HG03064 (cell line): Measurements from ENCODE around the gene MLLT10.
"Not testable (repeated sequence)": the region's sequence is repeated elsewhere in the genome, so short reads cannot be mapped to it uniquely, and the experiment has no call there.

Experiments
- ATAC-seq: cut with Tn5 transposase; IDR thresholded peaks from one replicate; pipeline ENCODE4 v1.9.1; 2021; ENCODE audit warnings: low read depth; ENCODE audit not compliant: unreplicated experiment

The MLLT10 gene

GRCh38 chr10:21687266-21688008 is 153.4 kb downstream of the MLLT10 start:
- no peak for ATAC-seq

- no peak for ATAC-seq
These were observed 153.9 kb downstream of the MLLT10 start for GRCh38 chr10:21688009-21688332.

GRCh38 chr10:21688870-21689269 is 154.8 kb downstream of the MLLT10 start:
- ATAC-seq = no peak

GRCh38 chr10:21689881-21690280 is 155.8 kb downstream of the MLLT10 start:
- no peak for ATAC-seq

GRCh38 chr10:21692916-21693315 is 158.9 kb downstream of the MLLT10 start:
- no peak for ATAC-seq

- ATAC-seq = no peak
These were observed 159.4 kb downstream of the MLLT10 start for GRCh38 chr10:21693418-21693817.

GRCh38 chr10:21694631-21695030 is 160.6 kb downstream of the MLLT10 start:
- no peak for ATAC-seq

- ATAC-seq = no peak
These were observed 162.3 kb downstream of the MLLT10 start for GRCh38 chr10:21696302-21696701.

- ATAC-seq = no peak
These were observed 165.5 kb downstream of the MLLT10 start for GRCh38 chr10:21699575-21699974.

GRCh38 chr10:21700474-21700873 is 166.4 kb downstream of the MLLT10 start:
- no peak for ATAC-seq

- peak; percentile 58 for ATAC-seq
These were observed 168.6 kb downstream of the MLLT10 start for GRCh38 chr10:21702633-21703111.

GRCh38 chr10:21705142-21705827 is 171.3 kb downstream of the MLLT10 start:
- ATAC-seq = no peak

- ATAC-seq = no peak
These were observed 171.8 kb downstream of the MLLT10 start for GRCh38 chr10:21705828-21706176.

GRCh38 chr10:21707498-21707897 is 173.5 kb downstream of the MLLT10 start:
- no peak for ATAC-seq

GRCh38 chr10:21712975-21713374 is 178.9 kb downstream of the MLLT10 start:
- no peak for ATAC-seq

- no peak for ATAC-seq
These were observed 181.6 kb downstream of the MLLT10 start for GRCh38 chr10:21715531-21716195.

GRCh38 chr10:21717437-21718054 is 183.5 kb downstream of the MLLT10 start:
- ATAC-seq = not testable (repeated sequence)

- no peak for ATAC-seq
These were observed 185.5 kb downstream of the MLLT10 start for GRCh38 chr10:21719502-21719901.

- no peak for ATAC-seq
These were observed 186.1 kb downstream of the MLLT10 start for GRCh38 chr10:21720090-21720489.

- no peak for ATAC-seq
These were observed 187.1 kb downstream of the MLLT10 start for GRCh38 chr10:21721000-21721665.

- ATAC-seq = no peak
These were observed 188.2 kb downstream of the MLLT10 start for GRCh38 chr10:21722209-21722608.
